HG02759 (cell line): Measurements from ENCODE around the gene ZCCHC3.
"Not testable (repeated sequence)": the region's sequence is repeated elsewhere in the genome, so short reads cannot be mapped to it uniquely, and the experiment has no call there.

Experiments used
- ATAC-seq: cut with Tn5 transposase; IDR thresholded peaks from one replicate; pipeline ENCODE4 v1.9.1; 2021; ENCODE audit warnings: mild to moderate bottlenecking, moderate library complexity; ENCODE audit not compliant: unreplicated experiment

ZCCHC3 gene

GRCh38 chr20:336040-336439 is 38.7 kb downstream of the ZCCHC3 start:
- not testable (repeated sequence) for ATAC-seq

GRCh38 chr20:341682-342081 is 44.3 kb downstream of the ZCCHC3 start:
- no peak for ATAC-seq

DNA sequence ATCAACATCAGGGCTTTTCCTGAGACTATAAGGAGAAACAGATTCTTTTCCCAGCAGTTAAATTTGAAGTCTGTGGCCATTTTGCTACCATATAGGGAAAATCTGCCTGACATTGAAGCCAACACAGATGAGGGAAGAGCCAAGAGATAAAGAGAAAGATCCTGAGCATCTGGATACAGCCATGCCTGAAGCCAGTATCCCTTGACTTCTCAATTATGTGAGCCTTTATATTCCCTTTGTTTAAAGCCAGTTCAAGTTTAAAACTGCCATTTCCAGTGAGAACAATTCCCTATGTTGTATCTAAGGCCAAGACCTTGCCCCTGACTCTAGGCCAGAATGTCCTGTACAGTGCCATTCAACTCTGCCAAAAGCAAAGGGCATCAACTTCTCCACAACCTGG is 45.7 kb downstream of the ZCCHC3 start:
- ATAC-seq = no peak

GRCh38 chr20:346033-346639 is 48.8 kb downstream of the ZCCHC3 start:
- no peak for ATAC-seq

GRCh38 chr20:346640-347316 is 49.4 kb downstream of the ZCCHC3 start, which contains the start of gene NRSN2:
Gene NRSN2, plus strand, starts transcription at chr20:347111. Its CDS starts 2,533 bp downstream, at chr20:349644.
- ATAC-seq = peak; percentile 45

- ATAC-seq = peak; percentile 1
Observed at GRCh38 chr20:347317-347639, 49.9 kb downstream of the ZCCHC3 start.

GRCh38 chr20:347640-348484 is 50.5 kb downstream of the ZCCHC3 start:
- peak; percentile 81 for ATAC-seq

DNA sequence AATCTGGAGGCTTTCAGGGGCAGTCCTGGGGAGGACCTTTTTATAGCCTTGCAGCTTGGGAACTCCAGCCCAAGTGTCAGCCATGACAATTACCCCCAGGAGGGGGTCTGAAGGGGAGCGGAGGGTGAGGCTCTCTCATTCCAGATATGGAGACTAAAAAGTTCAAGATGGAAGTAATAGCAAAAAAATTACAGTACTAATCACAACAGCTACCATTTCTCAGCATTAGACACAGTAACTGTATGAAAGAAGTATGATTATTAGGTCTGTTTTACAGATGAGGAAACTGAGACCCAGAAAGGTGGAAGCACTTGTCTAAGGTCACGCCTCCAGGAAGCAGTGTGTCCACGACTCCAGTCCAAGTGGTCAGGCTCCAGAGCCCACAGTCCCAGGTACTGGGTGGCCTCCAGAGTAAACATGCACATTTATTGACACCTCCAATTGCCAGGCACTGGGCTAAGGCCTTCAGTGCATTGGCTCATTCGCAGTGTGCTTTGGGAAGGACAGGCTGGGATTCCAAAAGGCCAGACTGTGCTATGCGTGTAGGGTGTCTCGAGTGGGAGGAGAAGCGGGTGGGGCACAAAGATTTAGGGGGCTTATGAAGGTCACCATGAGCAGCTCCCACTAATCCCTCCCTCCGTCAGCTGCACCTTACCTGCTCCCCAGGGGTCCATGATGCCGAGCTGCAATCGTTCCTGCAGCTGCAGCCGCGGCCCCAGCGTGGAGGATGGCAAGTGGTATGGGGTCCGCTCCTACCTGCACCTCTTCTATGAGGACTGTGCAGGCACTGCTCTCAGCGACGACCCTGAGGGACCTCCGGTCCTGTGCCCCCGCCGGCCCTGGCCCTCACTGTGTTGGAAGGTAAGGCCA is 51.8 kb downstream of the ZCCHC3 start:
- no peak for ATAC-seq
